ENCODE results near the gene GALNT13.

- TF ChIP-seq CTCF (IDR thresholded peaks at IDR 0.05; ENCODE audit: insufficient read depth, low read depth, low read length) = no peak
- TF ChIP-seq EZH2 (IDR thresholded peaks at IDR 0.05; ENCODE audit: insufficient read depth, low read length) = no peak
Measured at GRCh38 chr2:154240316-154240715, 368.6 kb downstream of the GALNT13 start.
